Stimulated activated CD4-positive, alpha-beta T cell treated with anti-CD3 and anti-CD28 coated beads, Interleukin-1b, Interleukin-23, amount 100 ng/mL, for 48 hours (primary cell): Measurements from ENCODE around the gene SMIM38.
"Not testable (repeated sequence)": the region's sequence is repeated elsewhere in the genome, so short reads cannot be mapped to it uniquely, and the experiment has no call there.

ENCODE experiments used
- DNase-seq: peaks from one replicate; pipeline ENCODE4 v3.0.0-alpha.2; 2020

The SMIM38 gene

DNA sequence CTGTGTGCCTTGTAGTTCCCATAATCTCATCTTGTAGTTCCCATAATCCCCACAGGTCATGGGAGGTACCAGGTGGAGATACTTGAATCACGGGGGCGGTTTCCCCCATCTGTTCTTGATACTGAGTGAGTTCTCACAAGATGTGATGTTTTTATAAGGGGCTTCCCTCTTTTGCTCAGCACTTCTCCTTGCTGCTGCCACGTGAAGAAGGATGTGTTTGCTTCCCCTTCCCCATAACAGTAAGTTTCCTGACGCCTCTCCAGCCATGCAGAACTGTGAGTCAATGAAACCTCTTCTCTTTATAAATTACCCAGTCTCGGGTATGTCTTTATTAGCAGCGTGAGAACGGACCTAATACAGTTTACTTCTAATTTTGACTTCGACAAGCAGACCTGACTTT, 14.0 kb upstream of the SMIM38 start:
- DNase-seq = no peak

DNA sequence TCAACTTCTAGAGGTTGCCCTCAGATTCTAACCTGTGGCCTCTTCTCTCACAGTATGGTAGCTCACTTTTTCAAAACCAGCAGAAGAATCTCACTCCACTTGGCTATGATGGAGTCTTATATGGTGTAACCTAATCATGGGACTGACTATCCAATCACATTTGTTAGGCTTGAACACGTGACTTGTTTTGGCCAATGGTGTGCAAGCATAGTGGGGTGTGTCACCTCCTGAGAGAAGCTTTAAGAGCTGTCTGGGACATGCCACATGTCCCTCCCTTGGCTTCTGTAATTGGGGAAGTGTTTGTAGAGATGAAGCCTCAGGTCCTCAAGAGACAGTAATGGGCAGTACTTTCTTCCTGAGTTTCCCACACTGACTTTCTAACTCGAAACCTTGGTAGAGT, 12.8 kb upstream of the SMIM38 start:
- DNase-seq = no peak

DNA sequence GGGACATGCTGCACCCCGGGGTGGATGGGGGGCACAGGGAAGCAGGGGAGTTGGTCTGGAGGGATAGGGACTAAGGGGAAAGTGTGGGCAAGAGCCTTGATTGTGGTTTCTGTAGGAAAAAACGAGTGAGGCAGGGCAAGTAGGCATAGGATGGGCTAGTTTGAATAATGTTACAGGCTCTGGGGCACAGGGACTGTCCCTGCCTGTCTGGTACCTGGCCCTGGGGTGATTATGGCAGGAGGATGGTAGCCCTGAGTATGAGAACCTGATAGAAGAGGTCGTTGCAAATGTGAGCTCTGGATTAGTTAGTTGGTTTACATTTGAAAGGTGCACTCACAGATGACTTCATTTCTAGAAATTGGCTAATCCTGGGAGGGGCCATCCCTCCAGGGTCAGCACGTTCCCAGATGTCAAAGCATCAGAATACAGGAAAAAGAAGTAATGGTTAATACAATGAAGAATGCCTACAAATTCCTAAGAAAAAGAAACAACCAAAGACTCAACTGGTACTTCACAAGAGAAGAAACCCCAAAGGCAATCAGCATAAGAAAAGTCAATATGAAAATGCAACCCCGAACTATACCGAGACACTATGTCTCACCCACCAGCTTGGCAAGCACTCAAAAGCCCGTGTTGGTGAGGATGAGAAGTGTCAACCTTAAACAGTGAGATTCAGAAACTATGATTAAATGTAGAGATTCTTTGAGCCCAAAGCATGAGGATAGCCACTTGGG, 11.3 kb upstream of the SMIM38 start:
- peak; percentile 59 for DNase-seq

DNA sequence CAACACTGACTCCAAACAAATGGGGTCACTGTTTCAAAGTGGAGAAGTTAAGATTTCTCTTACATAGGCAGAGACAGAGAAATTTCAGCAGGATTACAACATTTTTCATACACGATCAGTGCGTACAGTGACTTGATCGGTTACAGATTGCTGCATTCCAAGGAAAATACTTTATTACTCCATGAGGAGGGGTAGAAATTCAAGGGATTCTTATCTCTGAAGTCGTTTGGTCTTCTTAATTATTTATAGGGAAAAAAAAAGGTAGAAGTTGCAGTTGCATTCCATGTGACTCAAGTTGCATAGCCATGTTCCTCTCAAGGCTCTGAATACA, 10.7 kb upstream of the SMIM38 start:
- no peak for DNase-seq

DNA sequence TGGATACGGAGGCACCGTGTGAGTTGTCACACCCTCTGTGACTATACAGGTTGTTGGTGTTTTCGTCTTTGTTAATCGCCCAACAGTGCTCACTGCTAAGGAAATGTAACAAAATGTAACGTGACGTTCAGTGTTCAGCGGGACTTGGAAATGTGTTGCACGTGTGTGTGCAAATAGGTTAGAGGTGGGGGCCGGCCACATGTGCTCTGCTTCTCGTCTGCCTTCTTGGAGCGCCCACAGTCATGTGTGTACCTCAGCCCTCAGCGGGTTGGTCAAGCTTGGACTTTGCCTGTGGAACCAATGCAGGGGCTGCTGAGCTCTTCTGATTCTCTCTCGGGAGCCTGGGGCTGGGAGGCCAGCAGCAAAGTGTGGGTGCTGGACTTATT, 7.4 kb upstream of the SMIM38 start:
- DNase-seq = no peak

DNA sequence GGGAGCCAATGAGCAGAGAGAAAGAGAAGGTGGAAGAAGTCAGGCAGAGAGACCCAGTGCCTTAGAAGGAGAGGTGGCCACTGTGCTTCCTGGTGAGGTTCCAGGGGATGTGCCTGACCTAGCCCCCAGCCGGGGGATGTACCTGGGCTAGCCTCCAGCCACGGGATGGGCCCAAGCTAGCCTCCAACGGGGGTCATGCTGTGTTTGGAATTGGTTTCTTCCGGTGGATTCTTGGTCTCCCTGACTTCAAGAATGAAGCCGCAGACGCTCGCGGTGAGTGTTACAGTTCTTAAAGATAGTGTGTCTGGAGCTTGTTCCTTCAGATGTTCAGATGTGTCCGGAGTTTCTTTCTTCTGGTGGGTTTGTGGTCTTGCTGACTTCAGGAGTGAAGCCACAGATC, 6.9 kb upstream of the SMIM38 start:
- DNase-seq = no peak

DNA sequence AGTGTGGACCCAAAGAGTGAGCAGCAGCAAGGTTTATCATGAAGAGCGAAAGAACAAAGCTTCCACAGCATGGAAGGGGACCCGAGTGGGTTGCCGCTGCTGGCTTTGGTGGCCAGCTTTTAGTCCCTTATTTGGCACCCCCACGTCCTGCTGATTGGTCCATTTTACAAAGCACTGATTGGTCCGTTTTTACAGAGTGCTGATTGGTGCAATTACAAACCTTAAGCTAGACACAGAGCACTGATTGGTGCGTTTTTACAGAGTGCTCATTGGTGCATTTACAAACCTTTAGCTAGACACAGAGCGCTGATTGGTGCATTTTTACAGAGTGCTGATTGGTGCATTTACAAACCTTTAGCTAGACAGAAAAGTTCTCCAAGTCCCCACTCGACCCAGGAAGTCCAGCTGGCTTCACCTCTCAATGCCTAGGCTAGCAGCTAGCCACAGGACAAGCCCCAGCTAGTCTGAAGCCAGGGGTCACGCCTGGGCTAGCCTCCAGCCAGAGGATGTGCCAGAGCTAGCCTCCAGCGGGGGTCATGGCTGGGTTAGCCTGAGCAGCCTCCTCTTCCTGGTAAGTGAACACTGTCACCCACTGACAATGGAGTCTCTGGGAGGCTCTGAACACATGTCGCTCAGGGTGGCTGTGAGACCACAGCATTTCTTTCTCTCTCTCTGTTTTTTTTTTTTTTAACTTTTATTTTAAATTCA, 6.2 kb upstream of the SMIM38 start:
- DNase-seq = not testable (repeated sequence)

DNA sequence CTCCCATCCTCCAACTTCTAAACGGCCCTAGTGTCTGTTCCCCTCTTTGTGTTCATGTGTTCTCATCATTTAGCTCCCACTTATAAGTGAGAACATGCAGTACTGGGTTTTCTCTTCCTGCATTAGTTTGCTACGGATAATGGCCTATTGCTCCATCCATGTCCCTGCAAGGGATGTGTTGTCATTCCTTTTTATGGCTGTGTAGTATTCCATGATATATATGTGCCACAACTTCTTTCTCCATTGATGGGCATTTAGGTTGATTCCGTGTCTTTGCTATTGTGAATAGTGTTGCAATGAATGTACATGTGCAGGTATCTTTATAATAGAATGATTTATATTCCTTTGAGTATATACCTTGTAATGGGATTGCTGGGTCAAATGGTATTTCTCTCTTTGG, 5.6 kb upstream of the SMIM38 start:
- no peak for DNase-seq

DNA sequence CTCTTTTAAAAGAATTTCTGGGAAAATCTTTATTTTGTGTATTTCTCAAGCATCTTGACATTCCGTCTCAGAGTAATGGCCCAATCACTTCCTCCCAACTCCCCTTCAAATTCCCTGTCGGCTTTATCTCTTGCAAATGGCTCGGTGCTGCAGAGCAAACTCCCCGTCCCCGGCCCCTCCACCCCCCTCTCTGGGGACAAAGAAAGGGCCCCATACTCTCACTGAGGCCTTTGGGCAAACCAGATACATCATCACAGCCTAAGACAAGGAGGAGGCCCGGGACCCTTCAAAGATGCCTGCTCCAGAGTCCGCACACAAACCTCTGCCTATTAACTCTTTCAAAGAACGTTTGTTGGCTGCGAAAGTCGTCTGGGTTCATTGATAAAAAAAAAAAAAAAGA, 3.9 kb upstream of the SMIM38 start:
- DNase-seq = no peak

DNA sequence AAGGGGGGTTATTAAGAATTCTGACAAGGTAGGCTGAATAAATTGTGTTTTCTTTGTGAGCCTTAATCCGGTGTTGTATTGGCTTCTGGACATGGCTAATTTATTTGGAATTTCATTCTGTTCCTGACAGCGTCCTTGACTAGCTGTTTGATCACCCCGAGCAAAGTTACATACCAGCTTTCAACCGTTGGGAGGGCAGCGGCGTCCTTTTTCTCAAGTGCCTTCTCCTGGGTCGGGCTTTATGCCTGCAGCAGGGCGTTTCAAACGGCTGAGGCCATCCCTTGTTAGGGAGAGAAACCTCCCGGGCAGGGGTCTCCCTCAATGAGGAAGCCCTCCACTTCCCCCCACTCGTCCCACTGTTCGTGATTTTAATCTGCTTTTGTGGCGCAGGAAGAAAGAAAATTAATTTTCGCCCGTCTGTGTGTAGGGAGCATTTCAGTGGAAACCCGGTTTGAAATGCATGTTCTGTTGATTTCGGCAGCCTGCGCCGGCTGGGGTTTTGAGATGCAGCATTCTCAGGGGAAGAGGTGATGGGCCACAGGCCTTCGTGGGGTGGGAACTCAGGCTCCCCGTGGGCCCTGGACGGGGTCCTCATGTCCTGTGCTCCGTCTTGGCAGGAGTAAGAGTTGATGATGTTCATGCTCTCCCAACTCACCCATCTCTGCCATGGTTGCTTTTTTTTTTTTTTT, 2.9 kb upstream of the SMIM38 start:
- DNase-seq = no peak

DNA sequence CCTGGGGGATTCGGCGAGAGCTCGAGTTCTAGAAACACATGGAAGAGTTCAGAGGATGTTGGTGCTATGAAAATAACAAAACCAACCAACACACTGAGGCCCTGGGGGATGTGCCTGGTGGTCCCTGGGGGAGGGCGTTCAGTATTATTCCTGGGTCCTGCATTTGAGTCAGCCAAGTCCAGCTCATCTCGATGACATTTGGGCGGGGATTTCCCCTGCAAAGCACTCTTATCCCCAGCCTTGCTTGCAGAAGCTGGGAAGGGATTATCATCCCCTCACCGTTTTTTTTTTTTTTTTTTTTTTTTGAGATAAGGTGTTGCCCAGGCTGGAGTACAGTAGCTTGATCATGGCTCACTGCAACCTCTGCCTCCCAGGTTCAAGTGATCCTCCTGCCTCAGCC, 2.1 kb upstream of the SMIM38 start:
- DNase-seq = no peak

DNA sequence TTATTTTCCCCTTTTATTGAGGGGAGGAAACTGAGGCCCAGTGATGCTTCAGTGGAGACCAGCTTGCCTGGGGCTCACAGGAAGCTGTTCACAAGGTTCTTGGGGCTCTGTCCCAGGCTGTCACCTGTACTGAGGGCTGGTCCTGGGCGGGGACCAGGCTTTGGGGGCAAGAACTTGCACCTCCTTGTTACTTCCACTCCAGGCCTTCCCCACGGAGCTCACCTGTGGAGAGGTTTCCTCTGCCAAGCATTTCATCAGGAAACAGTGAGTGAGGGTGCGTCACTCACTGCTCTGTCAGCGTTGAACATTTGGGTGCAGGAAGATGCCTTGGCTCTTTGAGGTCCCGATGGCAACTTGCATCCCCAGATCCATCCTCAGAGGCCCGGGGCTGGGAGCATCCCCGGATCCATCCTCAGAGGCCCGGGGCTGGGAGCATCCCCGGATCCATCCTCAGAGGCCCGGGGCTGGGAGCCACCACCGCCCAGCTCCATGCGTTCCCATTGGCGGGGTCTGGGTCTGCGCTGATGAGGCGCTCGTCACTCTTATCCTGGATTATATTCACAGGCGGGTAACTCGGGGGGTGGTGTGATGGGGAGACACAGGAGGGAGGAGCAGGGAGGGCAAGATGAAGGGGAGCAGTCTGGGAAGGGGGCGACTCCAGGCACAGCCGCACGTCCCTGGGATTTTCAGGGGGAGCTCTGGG, 1.4 kb upstream of the SMIM38 start:
- no peak for DNase-seq

DNA sequence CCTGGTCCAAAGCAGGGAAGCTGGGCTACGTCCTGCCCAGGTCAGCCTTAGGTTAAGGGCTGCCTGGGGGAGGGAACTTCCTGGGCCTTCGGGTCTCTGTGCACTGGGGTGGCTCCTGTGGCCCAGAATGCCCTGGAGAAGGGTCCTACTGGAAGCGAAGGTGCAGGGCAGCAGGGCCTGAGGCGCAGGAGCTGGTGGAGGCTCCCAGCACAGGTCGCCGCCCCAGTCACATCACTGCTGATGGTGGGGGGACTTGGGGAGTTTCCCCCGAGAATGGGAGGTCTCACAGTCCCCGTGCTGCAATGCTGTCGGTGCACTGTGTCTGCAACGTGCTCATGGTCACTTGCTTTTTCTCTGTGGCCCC, 815 bp upstream of the SMIM38 start:
- DNase-seq = no peak

DNA sequence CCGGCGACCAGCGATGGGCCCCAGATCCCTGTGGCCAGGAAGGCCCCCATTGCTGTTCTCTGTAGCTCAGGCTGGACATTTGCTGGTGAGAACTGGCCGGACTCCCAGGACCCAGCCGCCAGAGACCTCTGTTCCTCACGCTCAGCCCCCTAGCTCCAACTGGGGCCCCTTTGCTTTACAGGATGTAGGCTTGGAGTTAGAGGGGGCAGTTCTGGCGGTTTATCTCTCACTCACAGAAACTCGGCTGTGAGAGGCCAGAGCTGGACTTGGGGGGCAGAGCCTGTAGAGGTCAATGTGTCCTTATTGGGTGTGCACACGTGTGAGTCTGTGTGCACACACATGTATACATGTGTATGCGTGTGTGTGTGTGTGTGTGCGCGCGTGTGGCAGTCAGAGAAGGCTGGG, 502 bp downstream of the SMIM38 start:
- DNase-seq = no peak

DNA sequence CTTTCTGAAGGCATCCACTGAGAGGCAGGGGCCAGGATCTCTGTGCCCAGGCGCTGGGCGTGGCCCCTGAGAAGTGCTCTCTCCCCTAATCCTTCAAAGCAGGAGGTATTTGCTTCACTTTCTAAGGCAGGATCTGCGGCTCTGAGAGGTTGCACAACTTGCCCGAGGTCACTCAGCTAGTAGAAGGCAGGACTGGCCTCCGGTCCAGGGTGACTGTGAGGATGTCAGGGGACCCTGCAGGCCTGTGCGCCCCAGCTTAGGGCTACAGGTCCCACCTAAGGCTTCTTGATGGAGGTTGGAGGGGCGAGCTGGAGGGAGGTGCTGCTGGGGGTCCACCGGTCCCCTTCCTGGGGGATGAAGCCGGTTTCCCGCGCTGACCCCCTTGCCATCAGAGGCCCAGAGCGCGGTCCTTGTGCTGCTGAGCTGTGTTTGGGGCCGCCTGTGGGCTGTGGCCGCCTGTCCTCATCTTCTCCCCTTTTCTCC, 979 bp downstream of the SMIM38 start:
- DNase-seq = no peak

DNA sequence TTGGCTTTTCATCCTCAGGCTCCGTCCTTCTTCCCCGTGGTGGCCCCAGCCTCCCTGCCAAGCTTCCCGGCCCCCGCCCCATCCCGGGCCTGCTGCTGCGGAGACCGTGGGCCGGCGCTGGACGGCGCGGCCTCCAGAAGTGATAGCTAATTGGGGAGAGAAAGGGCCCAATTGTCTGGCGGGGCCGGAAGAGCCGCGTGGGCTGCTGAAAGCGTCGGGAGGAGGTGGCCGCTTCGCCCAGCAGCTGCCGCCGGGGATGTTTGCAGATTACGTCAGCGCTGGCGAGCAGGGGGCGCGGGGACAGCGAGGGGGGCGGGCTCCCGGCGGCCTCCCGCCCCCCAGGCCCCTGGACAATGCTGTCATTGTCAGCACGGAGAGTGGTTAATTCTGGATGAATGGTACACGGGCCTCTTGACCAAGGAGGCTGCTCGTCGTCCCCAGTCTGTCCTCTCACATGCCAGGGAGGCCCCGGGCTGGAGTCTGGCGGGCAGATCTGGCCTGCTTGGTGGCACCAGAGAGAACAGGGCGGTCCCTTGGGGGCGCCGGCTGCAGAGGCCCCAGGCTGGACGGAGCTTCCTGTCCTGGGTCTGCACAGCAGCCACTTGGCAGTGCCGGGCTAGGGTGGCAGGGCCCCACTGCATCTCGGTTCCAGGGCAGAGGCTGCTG, 1.6 kb downstream of the SMIM38 start:
- DNase-seq = no peak

DNA sequence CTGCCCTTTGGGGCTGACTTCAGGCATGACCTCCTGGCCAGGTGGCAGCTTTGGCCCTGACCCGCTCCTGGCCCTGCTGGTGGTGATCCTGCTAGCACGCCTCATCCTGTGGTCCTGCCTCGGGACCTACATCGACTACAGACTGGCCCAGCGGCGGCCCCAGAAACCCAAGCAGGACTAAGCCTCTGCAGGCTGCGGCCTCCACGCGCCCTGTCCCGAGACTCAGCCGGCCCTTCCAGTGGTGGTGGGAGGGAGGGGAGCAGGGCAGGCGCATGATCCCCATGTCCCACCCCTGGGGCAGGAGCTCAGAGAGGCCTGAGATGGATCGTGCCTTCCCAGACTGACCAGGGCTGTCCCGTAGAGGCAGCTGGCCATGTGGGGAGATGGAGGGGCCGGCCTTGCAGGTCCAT, 2.1 kb downstream of the SMIM38 start:
- no peak for DNase-seq

DNA sequence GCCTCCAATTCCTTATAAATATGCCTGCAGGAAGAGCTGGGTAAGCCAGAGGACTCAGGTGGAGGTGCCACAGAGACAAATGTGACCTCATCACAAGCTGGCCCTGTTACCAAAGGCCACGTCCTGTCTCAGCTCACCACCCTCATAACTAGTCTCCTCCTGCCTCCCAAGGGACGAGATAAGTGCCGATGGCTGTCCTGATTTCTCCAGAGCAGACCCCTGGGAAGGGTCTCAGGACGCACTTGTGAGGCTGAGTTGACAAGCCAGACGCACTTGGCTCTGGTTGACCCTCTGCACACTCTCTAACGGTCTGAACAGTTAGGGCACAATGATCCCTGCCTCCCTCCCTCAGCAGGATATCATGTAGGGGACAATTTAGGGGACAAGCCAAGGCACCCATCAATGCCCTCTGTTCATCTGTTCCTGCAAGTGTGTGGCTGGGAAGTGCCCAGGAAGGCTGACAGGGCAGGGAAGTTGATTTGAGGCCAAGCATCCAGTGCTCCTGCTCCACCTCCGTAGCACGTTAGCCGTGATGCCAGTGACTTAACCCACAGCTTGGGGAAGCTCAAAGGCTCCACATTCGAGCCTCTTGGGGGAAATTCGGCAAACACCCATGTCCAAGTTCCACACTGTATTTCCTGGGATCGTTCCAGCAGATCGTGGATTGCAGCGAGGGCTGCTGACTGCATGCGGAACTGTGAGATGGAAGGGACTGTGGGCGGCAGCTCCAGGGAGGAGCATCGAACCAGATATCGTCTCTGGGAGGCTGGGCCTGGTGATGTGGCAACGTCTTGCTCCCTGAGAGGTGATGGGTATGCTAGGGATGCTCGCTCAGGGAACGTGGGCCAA, 2.8 kb downstream of the SMIM38 start:
- DNase-seq = no peak

DNA sequence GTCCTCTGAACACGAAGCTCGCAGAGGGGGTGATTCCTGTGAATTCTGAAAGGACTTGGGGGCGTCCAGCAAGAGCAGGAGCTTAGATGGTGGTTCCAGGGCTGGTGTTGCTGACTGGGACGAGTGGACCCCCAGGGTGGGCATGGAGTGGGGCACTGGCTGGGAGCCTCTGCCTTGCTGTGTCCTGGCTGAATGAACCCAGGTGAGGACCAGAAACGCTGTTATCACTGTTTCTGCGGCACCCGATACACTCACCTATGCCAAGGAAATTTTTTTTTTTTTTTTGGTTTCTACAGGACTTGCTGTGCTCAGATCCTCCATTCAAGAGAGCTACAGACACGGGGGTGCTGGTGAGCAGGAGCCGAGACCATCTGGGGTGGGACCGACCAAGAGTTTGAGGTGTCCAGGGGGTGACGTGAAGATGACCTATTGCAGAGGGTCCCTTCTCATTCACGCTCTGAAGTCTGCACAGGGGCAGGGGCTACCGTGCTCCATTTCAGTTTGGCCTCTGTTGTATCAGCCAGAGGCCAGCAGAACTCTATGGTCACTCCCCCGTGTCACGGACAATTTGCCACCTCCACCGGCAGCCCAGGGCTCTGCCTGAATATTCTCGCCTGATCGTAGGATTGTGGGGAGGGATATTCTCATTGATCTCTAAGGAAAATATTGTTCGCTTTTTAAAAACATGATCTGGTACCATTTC, 3.6 kb downstream of the SMIM38 start:
- no peak for DNase-seq

DNA sequence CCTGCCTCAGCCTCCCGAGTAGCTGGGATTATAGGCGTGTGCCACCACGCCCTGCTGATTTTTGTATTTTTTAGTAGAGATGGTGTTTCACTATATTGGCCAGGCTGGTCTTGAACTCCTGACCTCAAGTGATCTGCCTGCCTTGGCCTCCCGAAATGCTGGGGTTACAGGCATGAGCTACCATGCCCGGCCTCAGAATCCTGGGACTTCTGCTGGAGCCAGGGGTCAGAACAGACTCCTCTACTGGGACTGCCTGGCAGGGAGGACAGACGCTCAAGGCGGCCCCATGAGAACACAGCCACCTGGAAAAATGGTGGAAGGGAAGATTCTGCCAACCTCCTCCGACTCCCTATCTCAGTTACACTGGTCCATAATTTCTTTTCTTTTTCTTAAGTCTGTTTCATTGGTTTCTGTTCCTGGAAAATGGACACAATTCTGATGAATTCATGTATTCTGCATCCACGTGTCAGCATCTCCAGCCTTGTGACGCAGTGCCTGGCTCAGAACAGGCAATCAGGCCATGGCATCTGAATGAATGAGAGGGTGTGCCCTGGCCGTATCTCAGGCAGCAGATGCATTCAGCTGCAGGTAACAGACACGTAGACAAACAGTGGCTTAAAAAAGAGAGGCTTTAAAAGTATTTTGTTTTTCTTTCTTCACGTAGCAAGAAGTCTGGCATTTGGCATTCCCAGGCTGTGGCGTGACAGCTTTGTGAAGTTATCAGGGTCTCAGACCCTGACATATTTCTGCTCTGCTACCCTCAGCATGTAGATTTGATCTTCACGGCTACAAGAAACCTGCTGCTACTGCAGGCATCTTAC, 4.8 kb downstream of the SMIM38 start:
- no peak for DNase-seq

DNA sequence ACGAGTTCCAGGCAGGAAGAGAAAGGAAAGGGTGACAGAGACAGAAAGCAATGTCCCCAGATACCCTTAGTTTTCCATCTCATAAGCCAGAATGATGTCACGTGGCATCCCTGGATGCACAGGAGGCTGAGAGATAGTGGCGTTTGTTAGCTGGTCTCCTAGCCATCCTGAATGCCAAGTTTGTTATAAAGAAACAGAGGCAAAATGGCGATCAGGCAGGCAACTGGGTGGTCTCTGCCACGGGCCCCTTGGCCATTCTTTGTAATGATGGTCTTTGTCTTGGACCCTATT, 5.3 kb downstream of the SMIM38 start:
- DNase-seq = no peak
